GM12878 (cell line): Measurements from ENCODE around the gene LRRC15. TPM values are rescaled to one million over a fixed set of nuclear protein-coding genes. Genes with fewer than 3 reads are reported as not detected.

Experiments used
- ATAC-seq: fragments of 200-7000 bp; cut with Tn5 transposase; 3 replicates; pipeline ENCODE4 v1.9.1; 2020; ENCODE audit warnings: mild to moderate bottlenecking, moderate library complexity
- BruUV-seq: library from RNA; stranded (reverse); fragments of 400-500 nt; replicated peaks from 2 replicates; lab custom pipeline; 2021; lab: Mats Ljungman, UMichigan
- CTCF ChIA-PET: fragments of 300-600 bp; sonication (Branson Sonifier 250); formaldehyde crosslinking; extraction: SDS; loops from one replicate; lab custom pipeline; 2021; ENCODE audit warnings: inconsistent platforms; lab: Yijun Ruan, JAX
- POLR2A ChIA-PET: fragments of 350-600 bp; formaldehyde crosslinking; extraction: SDS; loops from one replicate; lab custom pipeline; 2021; ENCODE audit warnings: inconsistent platforms; lab: Charles Lee
- RAD21 ChIA-PET: fragments of 300-600 bp; sonication (Branson Sonifier 250); formaldehyde crosslinking; loops from one replicate; lab custom pipeline; 2023; ENCODE audit warnings: antibody characterized with exemption; ENCODE audit not compliant: unreplicated experiment; lab: Charles Lee
- SMC1A ChIA-PET: fragments of 300-600 bp; sonication (Branson Sonifier 250); formaldehyde crosslinking; loops from one replicate; lab custom pipeline; 2023; ENCODE audit not compliant: unreplicated experiment, uncharacterized antibody; lab: Charles Lee
- DNase-seq: peaks from one replicate; pipeline ENCODE4 v3.0.0-alpha.2; 2011; ENCODE audit warnings: low read depth, low spot score
- FAIRE-seq: peaks from 3 replicates; lab custom pipeline; 2011; peaks lifted over from hg19 to GRCh38; lab: Jason Lieb, UNC
- H2AFZ ChIP-seq: 2 replicates; pipeline ENCODE4 v1.6.0; 2011; ENCODE audit warnings: low read depth, low read length, control low read depth; ENCODE audit not compliant: control insufficient read depth
- H3K27ac ChIP-seq: 2 replicates; pipeline ENCODE4 v1.5.1; 2011; ENCODE audit warnings: control low read depth; ENCODE audit not compliant: control insufficient read depth, insufficient read depth
- H3K27me3 ChIP-seq, 2 experiments: replicated peaks in 1 of 2; 2 replicates each; pipeline versions ENCODE4 v1.6.0 to v1.6.1; 2011; ENCODE audit warnings: low read length in 1 of 2; ENCODE audit not compliant: control insufficient read depth in 2 of 2, insufficient read depth in 2 of 2
- H3K36me3 ChIP-seq, 2 experiments: 2 replicates each; pipeline ENCODE4 v1.5.1; 2011; ENCODE audit warnings: low read length in 1 of 2; ENCODE audit not compliant: control insufficient read depth in 2 of 2, insufficient read depth in 2 of 2
- H3K4me1 ChIP-seq: 2 replicates; pipeline ENCODE4 v1.6.1; 2011; ENCODE audit warnings: mild to moderate bottlenecking, low read length, moderate library complexity, mixed read lengths; ENCODE audit not compliant: control insufficient read depth, insufficient read depth
- H3K4me2 ChIP-seq: 2 replicates; pipeline ENCODE4 v1.6.0; 2011; ENCODE audit warnings: control low read depth; ENCODE audit not compliant: control insufficient read depth, insufficient read depth
- H3K4me3 ChIP-seq: fragments of 200-600 bp; sonication (generic); 2 replicates; pipeline ENCODE4 v1.5.1; 2016
- H3K79me2 ChIP-seq: 2 replicates; pipeline ENCODE4 v1.6.0; 2011; ENCODE audit warnings: low read length; ENCODE audit not compliant: control insufficient read depth, insufficient read depth
- H3K9ac ChIP-seq: 2 replicates; pipeline ENCODE4 v1.8.0; 2011; ENCODE audit warnings: low read length, control low read depth, mixed read lengths; ENCODE audit not compliant: control insufficient read depth, insufficient read depth
- H3K9me3 ChIP-seq: replicated peaks from 3 replicates; pipeline ENCODE4 v1.5.1; 2011; ENCODE audit warnings: mild to moderate bottlenecking, low read length; ENCODE audit not compliant: control insufficient read depth, insufficient read depth
- H4K20me1 ChIP-seq: 2 replicates; pipeline ENCODE4 v1.6.0; 2011; ENCODE audit not compliant: control insufficient read depth, insufficient read depth
- CHD1 ChIP-seq: IDR thresholded peaks from 2 replicates; pipeline ENCODE4 v1.6.1; 2012; ENCODE audit warnings: low read depth, low read length, improper control_type of control experiment
- ETV6 ChIP-seq, 2 experiments: fragments of 450-650 bp in 1 of 2; IDR thresholded peaks in 1 of 2; conservative IDR thresholded peaks in 1 of 2; 2 replicates each; pipeline ENCODE4 v1.6.1; 2014; ENCODE audit warnings: antibody characterized with exemption in 1 of 2, borderline replicate concordance in 1 of 2, low read depth in 1 of 2, mild to moderate bottlenecking in 1 of 2, moderate library complexity in 1 of 2
- IKZF1 ChIP-seq: fragments of 450-650 bp; conservative IDR thresholded peaks from 2 replicates; pipeline ENCODE4 v1.6.1; 2017; ENCODE audit warnings: antibody characterized with exemption, mild to moderate bottlenecking
- LARP7 ChIP-seq: fragments of 450-650 bp; IDR thresholded peaks from 2 replicates; pipeline ENCODE4 v1.6.1; 2017; ENCODE audit warnings: mild to moderate bottlenecking
- MYC ChIP-seq: IDR thresholded peaks from 2 replicates; pipeline ENCODE4 v1.6.1; 2011; ENCODE audit warnings: mild to moderate bottlenecking, low read length, moderate library complexity, inconsistent platforms; ENCODE audit not compliant: insufficient read depth, insufficient replicate concordance, insufficient read length, severe bottlenecking
- NFXL1 ChIP-seq: fragments of 450-650 bp; IDR thresholded peaks from 2 replicates; pipeline ENCODE4 v1.6.1; 2017; ENCODE audit warnings: antibody characterized with exemption, mild to moderate bottlenecking, borderline replicate concordance
- NR2C1 ChIP-seq: fragments of 450-650 bp; IDR thresholded peaks from 2 replicates; pipeline ENCODE4 v1.6.1; 2017; ENCODE audit warnings: antibody characterized with exemption, mild to moderate bottlenecking, moderate library complexity
- PAX5 ChIP-seq: IDR thresholded peaks from 2 replicates; pipeline ENCODE4 v1.6.1; 2011; ENCODE audit warnings: low read depth, low read length, borderline replicate concordance
- RAD21 ChIP-seq: IDR thresholded peaks from 2 replicates; pipeline ENCODE4 v1.6.1; 2011; ENCODE audit warnings: mild to moderate bottlenecking, low read depth, low read length, moderate library complexity; ENCODE audit not compliant: insufficient read depth
- SIN3A ChIP-seq: IDR thresholded peaks from 2 replicates; pipeline ENCODE4 v1.6.1; 2012; ENCODE audit warnings: low read depth, low read length, improper control_type of control experiment
- TARDBP ChIP-seq: IDR thresholded peaks from 2 replicates; pipeline ENCODE4 v1.6.1; 2016; ENCODE audit warnings: borderline replicate concordance
- TCF12 ChIP-seq: IDR thresholded peaks from 2 replicates; pipeline ENCODE4 v1.6.1; 2011; ENCODE audit warnings: low read depth, mild to moderate bottlenecking, low read length
- WRNIP1 ChIP-seq: IDR thresholded peaks from 2 replicates; pipeline ENCODE4 v1.6.1; 2011; ENCODE audit warnings: low read depth, low read length, improper control_type of control experiment, borderline replicate concordance
- YY1 ChIP-seq: IDR thresholded peaks from 2 replicates; pipeline ENCODE4 v1.6.1; 2011; ENCODE audit warnings: low read depth, mild to moderate bottlenecking, low read length
- WGBS: methylation state at CpG from one replicate; pipeline ENCODE4 v1.1.6; 2016; ENCODE audit warnings: low lambda C conversion rate; ENCODE audit not compliant: insufficient replicate concordance, insufficient coverage; ENCODE audit errors: missing lambda C conversion rate; 5-methylcytosine and 5-hydroxymethylcytosine counted together
- in situ Hi-C: fragments of 300-500 bp; cut with MboI; formaldehyde crosslinking; loops from 9 replicates; pipeline ENCODE4 v1.14.3; 2018; ENCODE audit warnings: mixed read lengths
- intact Hi-C: fragments of 100-400 bp; cut with micrococcal nuclease; formaldehyde crosslinking; loops from one replicate; pipeline ENCODE4 v1.14.2; 2022; ENCODE audit not compliant: unreplicated experiment
- polyA plus RNA-seq, 11 experiments: library from polyadenylated mRNA; depleted of rRNA in 4 of 11; unstranded in 6 of 11; stranded (reverse) in 5 of 11; fragments of >200 nt; fragmentation: Nextera tagmentation in 4 of 11; fragmentation: Illumina TruSeq in 1 of 11; extraction: Ambion mirVana in 4 of 11; extraction: Trizol in 1 of 11; gene quantifications; 1 replicate in 1 of 11; 2 replicates in 10 of 11; pipeline versions ENCODE4 v1.2.1 to v1.2.3, GENCODE V29; 2011 to 2016; ENCODE audit warnings: inconsistent platforms in 2 of 11, missing spikeins in 2 of 11, low read depth in 1 of 11
- total RNA-seq, 4 experiments: library from RNA; depleted of rRNA in 3 of 4; stranded (reverse); fragments of >200 nt in 3 of 4; fragmentation: Illumina TruSeq in 1 of 4; extraction: Trizol in 1 of 4; gene quantifications; 2 replicates each; pipeline versions ENCODE4 v1.2.1 to v1.2.3, GENCODE V29; 2013 to 2021

The LRRC15 gene
- total and polyA plus RNA-seq, 10 of the 15 experiments (the other 5 are each of a cell fraction or from before 2014, with no cell fraction given), result not detected

GRCh38 chr3:194365526-194365925 is 4.0 kb downstream of the LRRC15 start:
- 48% methylated on average over 6 of the region's 6 CpGs for WGBS
- Histone ChIP-seq H3K9me3 (no peaks in the 10 kb centered on the region), H3K79me2 (no peaks in the 10 kb centered on the region), H3K4me1 (no peaks in the 10 kb centered on the region), H3K36me3 (no peaks in the 10 kb centered on the region), H3K4me3 (no peak overlapping the region), H3K27ac (no peak overlapping the region), H3K27me3 (peaks cover 8 to 14% of the 10 kb centered on the region in 2 experiments; a peak in 3 of 4 replicates), H4K20me1 (no peaks in the 10 kb centered on the region), H3K4me2 (no peak overlapping the region), H2AFZ (no peak overlapping the region), H3K9ac (no peak overlapping the region)
- TF ChIP-seq TARDBP (no peak), MYC (no peak), SIN3A (no peak), CHD1 (no peak), YY1 (no peak), IKZF1 (no peak), TCF12 (no peak), NFXL1 (no peak), NR2C1 (no peak), LARP7 (no peak), PAX5 (no peak), RAD21 (no peak), ETV6 (conservative IDR thresholded peaks at IDR 0.05 in 1 of 2, IDR thresholded peaks at IDR 0.05 in 1 of 2; ENCODE audit: borderline replicate concordance in 1 of 2, low read depth in 1 of 2) (no peak), WRNIP1 (no peak)
- BruUV-seq, result no TSS peak
- in situ Hi-C loops, result no loop called here
- DNase-seq (no peak), FAIRE-seq (no peak), ATAC-seq (no peak)
- ChIA-PET SMC1A (no interaction called here), CTCF (no interaction called here), RAD21 (no interaction called here), POLR2A (no interaction called here)
- intact Hi-C loops, result no loop called here
